A673 (cell line): ENCODE data around the gene ABHD16B. TPM values are rescaled to one million over a fixed set of nuclear protein-coding genes. Genes with fewer than 3 reads are reported as not detected.

Source experiments
- BruUV-seq: library from RNA; stranded (reverse); fragments of 400-500 nt; replicated peaks from 2 replicates; lab custom pipeline; 2021; lab: Mats Ljungman, UMichigan
- CTCF ChIA-PET: fragments of 300-600 bp; sonication (Branson Sonifier 250); formaldehyde crosslinking; loops from one replicate; lab custom pipeline; 2022; ENCODE audit warnings: antibody characterized with exemption; lab: Charles Lee
- POLR2A ChIA-PET: fragments of 300-600 bp; sonication (Branson Sonifier 250); formaldehyde crosslinking; loops from one replicate; lab custom pipeline; 2022; ENCODE audit warnings: antibody characterized with exemption; ENCODE audit not compliant: low non-redundant PET; lab: Charles Lee
- DNase-seq: peaks from one replicate; pipeline ENCODE4 v3.0.0-alpha.2; 2015; ENCODE audit warnings: low spot score
- H3K27ac ChIP-seq: fragments of 200-600 bp; sonication (generic); 2 replicates; pipeline ENCODE4 v1.5.1; 2016; ENCODE audit warnings: mixed run types, low read depth, mild to moderate bottlenecking, mixed read lengths, antibody characterized with exemption, low read length; ENCODE audit not compliant: poor library complexity, severe bottlenecking
- H3K27me3 ChIP-seq: fragments of 200-600 bp; sonication (generic); replicated peaks from 2 replicates; pipeline ENCODE4 v1.6.1; 2017; ENCODE audit warnings: mixed run types, low read depth, mild to moderate bottlenecking, mixed read lengths, antibody characterized with exemption, low read length; ENCODE audit not compliant: insufficient read depth, poor library complexity
- H3K36me3 ChIP-seq: fragments of 200-600 bp; sonication (generic); 2 replicates; pipeline ENCODE4 v1.6.1; 2016; ENCODE audit warnings: mixed run types, mild to moderate bottlenecking, mixed read lengths, antibody characterized with exemption, low read length; ENCODE audit not compliant: insufficient read depth, poor library complexity, severe bottlenecking
- H3K4me1 ChIP-seq: fragments of 200-600 bp; sonication (generic); 2 replicates; pipeline ENCODE4 v1.6.1; 2017; ENCODE audit warnings: mixed run types, mild to moderate bottlenecking, mixed read lengths, antibody characterized with exemption, low read length; ENCODE audit not compliant: insufficient read depth, poor library complexity, severe bottlenecking
- H3K4me3 ChIP-seq: fragments of 200-600 bp; sonication (generic); 2 replicates; pipeline ENCODE4 v1.5.1; 2016; ENCODE audit warnings: low read depth, mixed run types, mild to moderate bottlenecking, mixed read lengths, low read length; ENCODE audit not compliant: poor library complexity, severe bottlenecking
- H3K9me3 ChIP-seq: fragments of 200-600 bp; sonication (generic); 2 replicates; pipeline ENCODE4 v1.6.1; 2016; ENCODE audit warnings: mixed run types, low read depth, mild to moderate bottlenecking, mixed read lengths, antibody characterized with exemption, low read length; ENCODE audit not compliant: poor library complexity, severe bottlenecking
- EZH2 ChIP-seq: fragments of 200-600 bp; sonication (generic); IDR thresholded peaks from 2 replicates; pipeline ENCODE4 v1.6.1; 2017; ENCODE audit warnings: borderline replicate concordance, low read depth, mild to moderate bottlenecking, mixed read lengths, antibody characterized with exemption, low read length; ENCODE audit not compliant: poor library complexity, severe bottlenecking
- intact Hi-C: fragments of 100-400 bp; cut with micrococcal nuclease; formaldehyde crosslinking; loops from one replicate; pipeline ENCODE4 v1.10.0; 2022; ENCODE audit not compliant: unreplicated experiment
- total RNA-seq: library from RNA; stranded (reverse); gene quantifications from 2 replicates; pipeline ENCODE4 v1.2.3, GENCODE V29; 2021
- TF ChIP-seq, protein P1 (sequence below): fragments of 300-800, 200-600 bp; sonication (generic); conservative IDR thresholded peaks from 2 replicates; pipeline ENCODE4 v1.5.1; 2017; ENCODE audit warnings: low read depth, mild to moderate bottlenecking, antibody characterized with exemption, low read length, moderate library complexity, mixed read lengths

ABHD16B gene
- total RNA-seq, 1 experiment from 2014 or later: not detected

DNA sequence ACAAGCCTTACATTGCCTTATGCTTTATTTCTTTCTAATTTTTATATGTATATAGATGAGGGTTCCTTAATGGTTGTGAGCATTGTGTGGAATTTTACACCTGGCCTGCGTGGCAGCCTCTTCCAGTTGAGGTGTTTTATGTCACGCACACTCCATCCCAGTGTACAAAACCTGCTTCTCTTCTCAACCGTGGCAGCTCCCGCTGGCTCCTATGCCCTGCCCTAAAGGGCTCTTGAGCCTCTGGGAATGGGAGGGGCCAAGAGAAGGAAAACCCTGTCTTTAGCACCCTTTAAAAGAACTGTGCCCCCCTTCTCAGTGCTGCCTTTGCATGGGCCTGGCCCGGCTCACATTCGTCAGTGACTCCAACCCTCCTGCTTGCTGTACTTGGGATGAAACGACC, 29.3 kb downstream of the ABHD16B start:
- Histone ChIP-seq H3K36me3 (peaks cover 16% of the 10 kb centered on the region), H3K9me3 (no peaks in the 10 kb centered on the region), H3K27ac (no peak overlapping the region), H3K4me3 (no peak overlapping the region), H3K27me3 (no peaks in the 10 kb centered on the region), H3K4me1 (no peaks in the 10 kb centered on the region)
- TF ChIP-seq, protein P1, sequence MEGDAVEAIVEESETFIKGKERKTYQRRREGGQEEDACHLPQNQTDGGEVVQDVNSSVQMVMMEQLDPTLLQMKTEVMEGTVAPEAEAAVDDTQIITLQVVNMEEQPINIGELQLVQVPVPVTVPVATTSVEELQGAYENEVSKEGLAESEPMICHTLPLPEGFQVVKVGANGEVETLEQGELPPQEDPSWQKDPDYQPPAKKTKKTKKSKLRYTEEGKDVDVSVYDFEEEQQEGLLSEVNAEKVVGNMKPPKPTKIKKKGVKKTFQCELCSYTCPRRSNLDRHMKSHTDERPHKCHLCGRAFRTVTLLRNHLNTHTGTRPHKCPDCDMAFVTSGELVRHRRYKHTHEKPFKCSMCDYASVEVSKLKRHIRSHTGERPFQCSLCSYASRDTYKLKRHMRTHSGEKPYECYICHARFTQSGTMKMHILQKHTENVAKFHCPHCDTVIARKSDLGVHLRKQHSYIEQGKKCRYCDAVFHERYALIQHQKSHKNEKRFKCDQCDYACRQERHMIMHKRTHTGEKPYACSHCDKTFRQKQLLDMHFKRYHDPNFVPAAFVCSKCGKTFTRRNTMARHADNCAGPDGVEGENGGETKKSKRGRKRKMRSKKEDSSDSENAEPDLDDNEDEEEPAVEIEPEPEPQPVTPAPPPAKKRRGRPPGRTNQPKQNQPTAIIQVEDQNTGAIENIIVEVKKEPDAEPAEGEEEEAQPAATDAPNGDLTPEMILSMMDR: no peak
- no peak for TF ChIP-seq EZH2
- ChIA-PET CTCF (no interaction called here), POLR2A (no interaction called here)
- intact Hi-C loops: no loop called here
- TSS peak; percentile 42 for BruUV-seq
- no peak for DNase-seq

DNA sequence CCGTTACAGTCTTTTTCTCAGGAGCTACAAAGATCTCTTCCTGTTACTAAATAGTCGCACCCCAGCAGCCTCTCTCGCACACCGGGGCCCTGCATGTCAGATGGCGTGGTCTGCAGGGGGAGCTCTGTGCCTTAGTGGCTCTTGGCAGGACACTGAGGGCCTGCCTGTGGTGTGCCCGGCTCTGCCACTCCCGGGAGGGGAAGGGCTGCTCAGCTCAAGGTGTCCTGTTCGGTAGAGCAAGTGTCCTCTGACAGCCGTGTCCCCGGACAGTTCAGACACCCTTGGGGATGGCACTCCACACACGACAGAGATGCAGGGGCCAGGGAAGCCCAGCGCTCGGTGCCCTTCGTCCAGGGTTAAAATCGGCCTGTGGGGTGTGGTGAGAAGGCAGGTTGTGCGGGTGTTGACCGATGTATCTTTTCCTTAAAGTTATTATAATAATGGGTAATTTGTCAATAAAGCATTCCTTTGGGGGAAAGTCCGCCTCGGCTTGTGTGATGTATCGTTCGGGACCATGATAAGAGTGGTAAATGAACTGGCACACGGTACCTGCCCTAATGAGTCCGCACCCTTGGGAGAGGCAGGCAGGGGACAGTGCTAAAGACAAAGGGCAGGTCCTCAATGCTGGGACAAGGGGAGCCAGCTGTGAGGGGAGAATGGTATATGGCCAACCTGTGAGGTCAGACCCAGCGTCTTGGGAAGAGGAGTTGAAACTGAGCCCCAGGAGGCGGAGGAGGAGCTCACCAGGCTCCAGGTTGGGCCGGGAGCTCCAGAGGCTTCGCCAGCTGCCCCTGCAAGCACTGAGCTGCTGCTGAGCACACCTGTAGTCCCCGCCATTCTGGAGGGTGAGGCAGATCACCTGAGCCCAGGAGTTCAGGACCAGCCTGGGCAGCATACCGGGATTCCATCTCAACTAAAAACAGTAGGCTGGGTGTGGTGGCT, 30.0 kb downstream of the ABHD16B start:
- H3K36me3 ChIP-seq: peaks cover 16% of the 10 kb centered on the region
- ChIA-PET CTCF (no interaction called here), POLR2A (no interaction called here)
- DNase-seq: no peak
- no peak overlapping the region for H3K27ac ChIP-seq
- H3K4me1 ChIP-seq: peaks cover 2% of the 10 kb centered on the region
- TF ChIP-seq EZH2: no peak
- TF ChIP-seq, protein P1: no peak
- intact Hi-C loops: no loop called here
- H3K27me3 ChIP-seq: no peaks in the 10 kb centered on the region
- no peaks in the 10 kb centered on the region for H3K9me3 ChIP-seq
- H3K4me3 ChIP-seq: no peak overlapping the region
- no TSS peak for BruUV-seq

DNA sequence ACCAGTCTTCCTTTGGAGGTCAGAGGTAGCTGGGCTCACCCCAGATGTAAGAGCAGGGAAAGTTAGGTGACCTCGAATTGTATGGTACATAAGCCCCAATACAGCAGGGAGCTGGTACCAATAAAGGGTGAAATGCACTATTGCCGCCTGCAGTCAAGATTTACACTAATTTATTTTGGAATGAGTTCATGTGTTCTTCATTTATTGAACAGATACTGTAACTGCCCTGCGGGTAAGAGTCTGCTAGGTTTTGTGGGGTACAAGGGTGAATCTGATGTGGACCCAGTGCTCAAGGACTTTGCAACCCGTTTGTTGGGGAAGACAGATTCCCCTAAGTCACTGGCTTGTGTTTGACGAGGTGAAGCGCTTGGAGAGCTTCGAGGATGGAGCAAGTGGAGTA, 31.1 kb downstream of the ABHD16B start:
- intact Hi-C loops: no loop called here
- H3K27me3 ChIP-seq: no peaks in the 10 kb centered on the region
- no peak overlapping the region for H3K4me3 ChIP-seq
- CTCF ChIA-PET: interaction anchor here (0.7 kb wide), 1 partner anchor 17 kb away, joined by 5 read pairs; no protein-coding TSS in a partner anchor
- peaks cover 10% of the 10 kb centered on the region for H3K36me3 ChIP-seq
- BruUV-seq: no TSS peak
- H3K4me1 ChIP-seq: peaks cover 9% of the 10 kb centered on the region
- no peak overlapping the region for H3K27ac ChIP-seq
- H3K9me3 ChIP-seq: no peaks in the 10 kb centered on the region
- POLR2A ChIA-PET: no interaction called here
- no peak for DNase-seq
- no peak for TF ChIP-seq EZH2
